Measurements from ENCODE around the gene OR5W2.
"Not testable (repeated sequence)": the region's sequence is repeated elsewhere in the genome, so short reads cannot be mapped to it uniquely, and the experiment has no call there.

The OR5W2 gene

GRCh38 chr11:55914482-55914881 lies at the start of gene OR5W2:
OR5W2 (minus strand) TSS chr11:55914582; CDS start chr11:55914582, 0 bp downstream.
- DNase-seq, result no peak

- DNase-seq, result no peak
Observed at GRCh38 chr11:55956521-55956920, 42.1 kb upstream of the OR5W2 start.

GRCh38 chr11:55949330-55949729 lies 34.9 kb upstream of the OR5W2 start:
- no peak for DNase-seq

GRCh38 chr11:55942785-55943392 lies 28.5 kb upstream of the OR5W2 start:
- no peak for DNase-seq

- DNase-seq, result no peak
Observed at GRCh38 chr11:55936300-55936699, 21.9 kb upstream of the OR5W2 start, which contains the start of gene OR5I1. OR5I1 (minus strand) TSS chr11:55936400; CDS start chr11:55936400, 0 bp downstream.

GRCh38 chr11:55920537-55920936 lies 6.2 kb upstream of the OR5W2 start:
- no peak for DNase-seq

DNA sequence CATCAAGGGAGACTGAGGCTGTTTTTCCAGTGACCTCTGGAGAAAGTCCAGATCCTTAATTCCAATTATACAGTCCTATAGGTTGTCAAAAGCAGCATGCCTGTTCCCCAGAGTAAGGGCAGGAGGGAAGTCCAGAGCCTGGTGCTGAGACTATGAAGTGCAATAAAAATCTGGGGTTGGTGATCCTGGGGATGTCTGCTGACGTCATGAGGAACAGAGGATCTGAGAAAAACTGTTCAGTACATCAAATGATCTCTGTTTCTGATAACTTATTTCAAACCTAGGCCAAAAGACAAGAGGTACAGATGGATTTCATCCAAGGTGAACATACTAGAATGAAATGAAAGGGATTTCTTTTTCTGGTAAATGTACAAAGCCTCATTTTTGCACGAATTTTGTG lies 12.1 kb downstream of the OR5W2 start:
- DNase-seq, result no peak

DNA sequence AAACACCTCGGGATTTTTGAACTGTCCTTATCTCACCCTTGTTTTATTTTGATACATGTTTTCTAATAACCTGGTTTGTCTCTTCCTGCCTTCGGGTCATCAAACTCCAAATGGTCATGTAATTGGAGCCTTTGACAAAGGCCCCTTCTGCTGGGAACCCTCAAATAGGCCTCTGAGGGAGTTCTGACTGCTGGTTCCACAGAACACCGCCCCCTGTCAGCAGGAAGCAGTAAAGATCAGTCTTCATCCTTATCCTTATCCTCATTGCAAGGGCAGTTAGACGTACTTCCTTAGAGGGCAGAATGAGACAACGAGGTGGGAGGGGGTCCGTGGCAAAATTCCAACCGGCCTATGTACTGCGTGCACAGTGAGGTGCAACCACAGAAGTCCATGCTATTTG lies 19.2 kb downstream of the OR5W2 start:
- no peak for DNase-seq

GRCh38 chr11:55885481-55885880 lies 28.9 kb downstream of the OR5W2 start:
- not testable (repeated sequence) for DNase-seq

DNA sequence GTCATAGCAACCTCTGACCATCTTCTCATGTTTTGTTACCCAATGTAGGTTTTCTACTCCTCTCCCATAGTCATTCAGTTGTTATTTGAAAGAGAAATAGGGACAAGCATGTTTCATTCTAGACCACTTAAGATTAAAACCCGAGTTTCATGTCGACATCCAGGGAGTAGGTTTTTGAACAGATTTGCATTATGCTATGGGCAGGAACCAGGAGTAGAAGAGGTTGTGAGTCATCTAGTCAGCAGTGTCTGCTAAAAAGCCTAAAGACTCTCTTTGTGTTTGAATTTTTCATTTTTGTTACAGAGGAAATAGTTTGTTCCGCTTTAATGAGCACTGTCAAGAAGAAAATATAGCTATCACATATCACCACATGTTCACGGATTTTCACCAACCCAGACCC lies 29.4 kb downstream of the OR5W2 start:
- DNase-seq, result not testable (repeated sequence)

GRCh38 chr11:55882997-55883396 lies 31.4 kb downstream of the OR5W2 start, which contains the start of gene TRIM51:
TRIM51 (plus strand) TSS chr11:55883297; CDS start chr11:55885429, 2,132 bp downstream.
- not testable (repeated sequence) for DNase-seq

DNA sequence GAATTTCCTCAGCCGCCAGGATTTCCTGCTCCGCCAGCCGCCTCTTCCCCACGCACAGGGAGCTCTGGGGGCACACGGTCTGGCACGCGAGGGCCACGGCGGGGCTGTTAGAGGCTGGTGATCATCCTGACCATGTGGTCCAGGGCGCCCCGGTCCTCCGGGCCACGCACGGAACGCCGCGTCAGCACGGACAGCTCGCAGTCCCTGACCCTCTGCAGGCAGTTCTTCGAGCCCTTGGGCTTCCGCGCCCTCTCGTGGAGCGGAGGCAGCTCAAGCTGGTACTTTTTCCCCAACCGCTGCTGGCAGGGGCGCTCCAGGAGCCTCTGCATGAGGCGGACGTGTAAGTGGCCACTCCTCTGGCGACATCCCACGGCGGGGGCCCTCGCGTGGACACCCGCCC lies 41.2 kb downstream of the OR5W2 start:
- DNase-seq, result not testable (repeated sequence)

DNA sequence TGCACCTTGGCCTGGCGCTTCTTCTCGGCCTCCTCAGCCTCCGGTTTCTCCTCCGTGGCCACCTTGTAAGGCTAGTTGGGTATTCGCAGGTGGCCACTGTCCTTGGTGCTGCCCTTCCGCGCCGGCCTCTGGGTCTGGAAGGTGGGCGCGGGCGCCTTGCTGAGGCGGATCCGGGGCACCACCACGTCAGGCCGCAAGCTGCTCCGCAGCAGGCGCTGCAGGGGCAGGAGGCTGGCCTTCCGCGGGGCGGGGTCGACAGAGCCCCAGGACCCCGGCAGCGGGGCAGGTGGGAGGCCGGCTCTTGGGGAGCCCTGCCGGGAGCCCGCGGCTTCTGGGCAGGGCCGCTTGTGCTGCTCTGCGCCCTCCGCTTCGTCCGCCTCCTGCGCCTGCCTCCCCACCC lies 41.7 kb downstream of the OR5W2 start:
- not testable (repeated sequence) for DNase-seq

DNA sequence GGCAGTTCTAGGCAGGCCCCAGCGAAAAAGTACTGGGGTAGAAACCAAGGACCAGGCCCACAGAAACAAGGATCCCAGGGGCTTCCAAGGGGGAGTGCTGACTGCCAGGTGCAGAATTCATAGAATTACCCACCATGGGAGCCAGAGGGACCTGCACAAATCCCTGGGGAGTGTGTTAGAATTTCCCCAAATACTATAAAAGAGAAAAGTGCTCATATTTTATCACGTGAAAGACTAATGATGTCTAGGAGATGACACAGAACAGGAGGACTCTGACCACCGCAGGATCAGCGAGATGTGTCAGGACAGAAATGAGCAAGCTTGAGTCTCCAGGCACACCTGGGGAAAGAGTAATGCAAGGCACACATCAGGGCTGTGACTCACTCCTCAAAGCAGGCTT lies 47.0 kb downstream of the OR5W2 start:
- DNase-seq, result not testable (repeated sequence)
